Liver (tissue), 9 donors: ENCODE data around the gene SH2D2A. TPM values are rescaled to one million over a fixed set of nuclear protein-coding genes. Genes with fewer than 3 reads are reported as not detected.

Experiments used
- DNase-seq: peaks from one replicate; pipeline ENCODE4 v3.0.0-alpha.2; 2017; ENCODE audit warnings: low spot score
- H3K27ac ChIP-seq, 2 donors: one replicate each; pipeline ENCODE4 v1.7.0; 2013; ENCODE audit warnings: inconsistent platforms in 2 of 2, low read length in 2 of 2, control low read depth in 1 of 2, low read depth in 1 of 2, mild to moderate bottlenecking in 1 of 2
- H3K27me3 ChIP-seq, 4 donors: one replicate each; pipeline versions ENCODE4 v1.6.1 to v1.7.0; 2013; ENCODE audit warnings: low read length in 3 of 4, inconsistent platforms in 1 of 4, mild to moderate bottlenecking in 1 of 4, moderate library complexity in 1 of 4; ENCODE audit not compliant: control insufficient read depth in 4 of 4, insufficient read depth in 4 of 4
- H3K36me3 ChIP-seq, 4 donors: one replicate each; pipeline versions ENCODE4 v1.6.1 to v1.7.0; 2013; ENCODE audit warnings: low read length in 3 of 4, mild to moderate bottlenecking in 3 of 4, low read depth in 1 of 4, moderate library complexity in 1 of 4; ENCODE audit not compliant: control insufficient read depth in 4 of 4, insufficient read depth in 3 of 4
- H3K4me1 ChIP-seq, 4 donors: one replicate each; pipeline versions ENCODE4 v1.6.1 to v1.7.0; 2013; ENCODE audit warnings: low read length in 3 of 4, mild to moderate bottlenecking in 3 of 4, moderate library complexity in 1 of 4; ENCODE audit not compliant: control insufficient read depth in 4 of 4, insufficient read depth in 4 of 4
- H3K4me3 ChIP-seq, 3 donors: one replicate each; pipeline versions ENCODE4 v1.6.1 to v1.7.0; 2013; ENCODE audit warnings: low read length in 3 of 3, control low read depth in 1 of 3, low read depth in 1 of 3, mild to moderate bottlenecking in 1 of 3
- H3K9ac ChIP-seq, 2 donors: one replicate each; pipeline ENCODE4 v1.7.0; 2013; ENCODE audit warnings: low read length in 2 of 2, mild to moderate bottlenecking in 2 of 2, moderate library complexity in 2 of 2, control low read depth in 1 of 2, low read depth in 1 of 2
- H3K9me3 ChIP-seq, 4 donors: one replicate each; pipeline versions ENCODE4 v1.6.1 to v1.7.0; 2013; ENCODE audit warnings: low read length in 3 of 4; ENCODE audit not compliant: control insufficient read depth in 4 of 4
- CTCF ChIP-seq: fragments of 150-350 bp; IDR thresholded peaks from 2 replicates; pipeline ENCODE4 v1.5.1; 2017; ENCODE audit warnings: improper control_type of control experiment, low read depth, low read length; ENCODE audit not compliant: missing input control
- EGR1 ChIP-seq, 2 donors: IDR thresholded peaks; 2 replicates each; pipeline ENCODE4 v1.6.1; 2016 to 2018; ENCODE audit warnings: antibody characterized with exemption in 2 of 2, low read depth in 2 of 2
- FOXA1 ChIP-seq: IDR thresholded peaks from 2 replicates; pipeline ENCODE4 v1.6.1; 2016; ENCODE audit warnings: antibody characterized with exemption
- FOXA2 ChIP-seq: IDR thresholded peaks from 2 replicates; pipeline ENCODE4 v1.6.1; 2016; ENCODE audit warnings: antibody characterized with exemption
- GABPA ChIP-seq, 2 donors: IDR thresholded peaks in 1 of 2; conservative IDR thresholded peaks in 1 of 2; 2 replicates each; pipeline ENCODE4 v1.6.1; 2016; ENCODE audit warnings: antibody characterized with exemption in 2 of 2, mild to moderate bottlenecking in 1 of 2, moderate library complexity in 1 of 2
- HNF4A ChIP-seq, 2 donors: conservative IDR thresholded peaks; 2 replicates each; pipeline ENCODE4 v1.6.1; 2016; ENCODE audit warnings: antibody characterized with exemption in 2 of 2, mild to moderate bottlenecking in 2 of 2
- HNF4G ChIP-seq: IDR thresholded peaks from 2 replicates; pipeline ENCODE4 v1.6.1; 2016; ENCODE audit warnings: antibody characterized with exemption
- JUND ChIP-seq, 2 donors: IDR thresholded peaks; 2 replicates each; pipeline ENCODE4 v1.6.1; 2016; ENCODE audit warnings: antibody characterized with exemption in 2 of 2
- MAX ChIP-seq: IDR thresholded peaks from 2 replicates; pipeline ENCODE4 v1.6.1; 2016; ENCODE audit warnings: antibody characterized with exemption
- NR2F2 ChIP-seq: IDR thresholded peaks from 2 replicates; pipeline ENCODE4 v1.6.1; 2016; ENCODE audit warnings: antibody characterized with exemption
- RAD21 ChIP-seq, 2 donors: IDR thresholded peaks; 2 replicates each; pipeline ENCODE4 v1.6.1; 2016; ENCODE audit warnings: antibody characterized with exemption in 2 of 2, mild to moderate bottlenecking in 2 of 2
- RXRA ChIP-seq, 2 donors: IDR thresholded peaks; 2 replicates each; pipeline ENCODE4 v1.6.1; 2017 to 2018; ENCODE audit warnings: antibody characterized with exemption in 2 of 2, mild to moderate bottlenecking in 1 of 2
- SP1 ChIP-seq: IDR thresholded peaks from 2 replicates; pipeline ENCODE4 v1.6.1; 2018; ENCODE audit warnings: antibody characterized with exemption, mild to moderate bottlenecking
- TAF1 ChIP-seq: conservative IDR thresholded peaks from 2 replicates; pipeline ENCODE4 v1.6.1; 2016; ENCODE audit warnings: antibody characterized with exemption, mild to moderate bottlenecking
- YY1 ChIP-seq: IDR thresholded peaks from 2 replicates; pipeline ENCODE4 v1.6.1; 2016; ENCODE audit warnings: antibody characterized with exemption, mild to moderate bottlenecking
- whole genome bisulfite sequencing: extraction: QIAGEN DNeasy Blood & Tissue Kit; methylation state at CpG from one replicate; pipeline ENCODE4 v1.1.7; 2013; 5-methylcytosine and 5-hydroxymethylcytosine counted together
- polyA plus RNA-seq, 2 donors: library from polyadenylated mRNA; stranded (reverse) in 1 of 2; unstranded in 1 of 2; fragments of 200-250 nt in 1 of 2; fragments of >200 nt in 1 of 2; fragmentation: Nextera tagmentation in 1 of 2; extraction: Ambion mirVana in 1 of 2; gene quantifications; one replicate each; pipeline versions ENCODE4 v1.2.1 to v1.2.3, GENCODE V29; 2013 to 2015
- total RNA-seq, 2 donors: library from RNA; depleted of rRNA; stranded (reverse); fragments of >200 nt; gene quantifications; one replicate each; pipeline ENCODE4 v1.2.3, GENCODE V29; 2014
- TF ChIP-seq, protein P1 (sequence below): IDR thresholded peaks from 2 replicates; pipeline ENCODE4 v1.6.1; 2016; ENCODE audit warnings: antibody characterized with exemption
- TF ChIP-seq, protein P2 (sequence below): IDR thresholded peaks from 2 replicates; pipeline ENCODE4 v1.6.1; 2016; ENCODE audit warnings: antibody characterized with exemption
- TF ChIP-seq, protein P3 (sequence below): IDR thresholded peaks from 2 replicates; pipeline ENCODE4 v1.6.1; 2016; ENCODE audit warnings: antibody characterized with exemption, mild to moderate bottlenecking
- donor health status: healthy.
- donor health status: healthy.
- donor health status: healthy.
- donor health status: healthy.
- donor health status: healthy.

The SH2D2A gene
- total and polyA plus RNA-seq, 4 donors, result 0.14 to 0.38 (median 0.24) TPM

GRCh38 chr1:156808186-156809030, 8.2 kb downstream of the SH2D2A start:
- no peak for DNase-seq
- no peak overlapping the region for H3K27ac ChIP-seq
- no peak overlapping the region for H3K9ac ChIP-seq
- WGBS, result 91% methylated on average over 16 of the region's 16 CpGs
- TF ChIP-seq GABPA (IDR thresholded peaks at IDR 0.05 in 1 of 2, conservative IDR thresholded peaks at IDR 0.05 in 1 of 2), result no peak
- TF ChIP-seq HNF4A (conservative IDR thresholded peaks at IDR 0.05), result no peak
- TF ChIP-seq RAD21 (IDR thresholded peaks at IDR 0.05), result no peak
- no peak for TF ChIP-seq YY1
- no peak for TF ChIP-seq RXRA (IDR thresholded peaks at IDR 0.05)
- TF ChIP-seq, protein P1, sequence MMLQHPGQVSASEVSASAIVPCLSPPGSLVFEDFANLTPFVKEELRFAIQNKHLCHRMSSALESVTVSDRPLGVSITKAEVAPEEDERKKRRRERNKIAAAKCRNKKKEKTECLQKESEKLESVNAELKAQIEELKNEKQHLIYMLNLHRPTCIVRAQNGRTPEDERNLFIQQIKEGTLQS, result no peak
- no peak for TF ChIP-seq MAX
- no peak for TF ChIP-seq FOXA2
- no peak for TF ChIP-seq NR2F2
- TF ChIP-seq, protein P2, sequence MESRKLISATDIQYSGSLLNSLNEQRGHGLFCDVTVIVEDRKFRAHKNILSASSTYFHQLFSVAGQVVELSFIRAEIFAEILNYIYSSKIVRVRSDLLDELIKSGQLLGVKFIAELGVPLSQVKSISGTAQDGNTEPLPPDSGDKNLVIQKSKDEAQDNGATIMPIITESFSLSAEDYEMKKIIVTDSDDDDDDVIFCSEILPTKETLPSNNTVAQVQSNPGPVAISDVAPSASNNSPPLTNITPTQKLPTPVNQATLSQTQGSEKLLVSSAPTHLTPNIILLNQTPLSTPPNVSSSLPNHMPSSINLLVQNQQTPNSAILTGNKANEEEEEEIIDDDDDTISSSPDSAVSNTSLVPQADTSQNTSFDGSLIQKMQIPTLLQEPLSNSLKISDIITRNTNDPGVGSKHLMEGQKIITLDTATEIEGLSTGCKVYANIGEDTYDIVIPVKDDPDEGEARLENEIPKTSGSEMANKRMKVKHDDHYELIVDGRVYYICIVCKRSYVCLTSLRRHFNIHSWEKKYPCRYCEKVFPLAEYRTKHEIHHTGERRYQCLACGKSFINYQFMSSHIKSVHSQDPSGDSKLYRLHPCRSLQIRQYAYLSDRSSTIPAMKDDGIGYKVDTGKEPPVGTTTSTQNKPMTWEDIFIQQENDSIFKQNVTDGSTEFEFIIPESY, result no peak
- no peak for TF ChIP-seq FOXA1
- no peak for TF ChIP-seq CTCF
- TF ChIP-seq EGR1 (IDR thresholded peaks at IDR 0.05; ENCODE audit: low read depth in 2 of 2), result no peak
- TF ChIP-seq, protein P3, sequence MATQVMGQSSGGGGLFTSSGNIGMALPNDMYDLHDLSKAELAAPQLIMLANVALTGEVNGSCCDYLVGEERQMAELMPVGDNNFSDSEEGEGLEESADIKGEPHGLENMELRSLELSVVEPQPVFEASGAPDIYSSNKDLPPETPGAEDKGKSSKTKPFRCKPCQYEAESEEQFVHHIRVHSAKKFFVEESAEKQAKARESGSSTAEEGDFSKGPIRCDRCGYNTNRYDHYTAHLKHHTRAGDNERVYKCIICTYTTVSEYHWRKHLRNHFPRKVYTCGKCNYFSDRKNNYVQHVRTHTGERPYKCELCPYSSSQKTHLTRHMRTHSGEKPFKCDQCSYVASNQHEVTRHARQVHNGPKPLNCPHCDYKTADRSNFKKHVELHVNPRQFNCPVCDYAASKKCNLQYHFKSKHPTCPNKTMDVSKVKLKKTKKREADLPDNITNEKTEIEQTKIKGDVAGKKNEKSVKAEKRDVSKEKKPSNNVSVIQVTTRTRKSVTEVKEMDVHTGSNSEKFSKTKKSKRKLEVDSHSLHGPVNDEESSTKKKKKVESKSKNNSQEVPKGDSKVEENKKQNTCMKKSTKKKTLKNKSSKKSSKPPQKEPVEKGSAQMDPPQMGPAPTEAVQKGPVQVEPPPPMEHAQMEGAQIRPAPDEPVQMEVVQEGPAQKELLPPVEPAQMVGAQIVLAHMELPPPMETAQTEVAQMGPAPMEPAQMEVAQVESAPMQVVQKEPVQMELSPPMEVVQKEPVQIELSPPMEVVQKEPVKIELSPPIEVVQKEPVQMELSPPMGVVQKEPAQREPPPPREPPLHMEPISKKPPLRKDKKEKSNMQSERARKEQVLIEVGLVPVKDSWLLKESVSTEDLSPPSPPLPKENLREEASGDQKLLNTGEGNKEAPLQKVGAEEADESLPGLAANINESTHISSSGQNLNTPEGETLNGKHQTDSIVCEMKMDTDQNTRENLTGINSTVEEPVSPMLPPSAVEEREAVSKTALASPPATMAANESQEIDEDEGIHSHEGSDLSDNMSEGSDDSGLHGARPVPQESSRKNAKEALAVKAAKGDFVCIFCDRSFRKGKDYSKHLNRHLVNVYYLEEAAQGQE, result no peak
- TF ChIP-seq JUND (IDR thresholded peaks at IDR 0.05), result no peak
- no peak for TF ChIP-seq TAF1
- no peak for TF ChIP-seq SP1
- TF ChIP-seq HNF4G, result no peak
- H3K4me1 ChIP-seq, result peaks cover 0 to 6% (median under 1%) of the 10 kb centered on the region in 4 donors
- no peaks in the 10 kb centered on the region for H3K36me3 ChIP-seq
- H3K27me3 ChIP-seq, result no peaks in the 10 kb centered on the region
- H3K9me3 ChIP-seq, result no peaks in the 10 kb centered on the region
- no peak overlapping the region for H3K4me3 ChIP-seq
